Measurements from ENCODE around the gene ILDR2. TPM values are rescaled to one million over a fixed set of nuclear protein-coding genes. Genes with fewer than 3 reads are reported as not detected.

The ILDR2 gene
- total RNA-seq, 1 experiment from 2014 or later, result not detected

DNA sequence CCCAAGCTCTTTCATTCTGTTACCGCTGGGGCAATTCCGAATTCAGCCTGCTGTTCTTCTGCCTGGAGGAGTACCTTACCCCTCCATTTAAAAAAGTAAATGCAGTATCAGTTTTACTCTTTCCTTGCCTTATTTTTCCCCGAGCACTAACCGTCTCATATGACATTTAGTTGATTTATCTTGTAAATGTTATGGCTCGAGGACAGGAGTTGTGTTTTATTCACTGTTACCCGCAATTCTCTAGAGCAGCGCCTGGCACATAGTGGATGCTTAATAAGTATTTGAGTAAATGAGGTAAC is 98.9 kb downstream of the ILDR2 start:
- Histone ChIP-seq H3K9me3 (ENCODE audit: low read depth, low read length, poor library complexity, severe bottlenecking) (no peaks in the 10 kb centered on the region), H3K27ac (ENCODE audit: low read depth, low read length, poor library complexity, severe bottlenecking) (peak overlapping the region; percentile 3), H3K36me3 (ENCODE audit: insufficient read depth, low read length, poor library complexity, severe bottlenecking) (no peaks in the 10 kb centered on the region), H3K27me3 (replicated peaks; ENCODE audit: insufficient read depth, low read depth, low read length, poor library complexity) (no peaks in the 10 kb centered on the region), H3K4me1 (ENCODE audit: insufficient read depth, low read length, poor library complexity, severe bottlenecking) (peaks cover 10% of the 10 kb centered on the region), H3K4me3 (ENCODE audit: low read depth, low read length, poor library complexity, severe bottlenecking) (peak overlapping the region; percentile 72)
- DNase-seq (ENCODE audit: low spot score), result no peak
- no peak for TF ChIP-seq EZH2 (IDR thresholded peaks at IDR 0.05; ENCODE audit: borderline replicate concordance, low read depth, low read length, poor library complexity, severe bottlenecking)
- TF ChIP-seq, protein P1, sequence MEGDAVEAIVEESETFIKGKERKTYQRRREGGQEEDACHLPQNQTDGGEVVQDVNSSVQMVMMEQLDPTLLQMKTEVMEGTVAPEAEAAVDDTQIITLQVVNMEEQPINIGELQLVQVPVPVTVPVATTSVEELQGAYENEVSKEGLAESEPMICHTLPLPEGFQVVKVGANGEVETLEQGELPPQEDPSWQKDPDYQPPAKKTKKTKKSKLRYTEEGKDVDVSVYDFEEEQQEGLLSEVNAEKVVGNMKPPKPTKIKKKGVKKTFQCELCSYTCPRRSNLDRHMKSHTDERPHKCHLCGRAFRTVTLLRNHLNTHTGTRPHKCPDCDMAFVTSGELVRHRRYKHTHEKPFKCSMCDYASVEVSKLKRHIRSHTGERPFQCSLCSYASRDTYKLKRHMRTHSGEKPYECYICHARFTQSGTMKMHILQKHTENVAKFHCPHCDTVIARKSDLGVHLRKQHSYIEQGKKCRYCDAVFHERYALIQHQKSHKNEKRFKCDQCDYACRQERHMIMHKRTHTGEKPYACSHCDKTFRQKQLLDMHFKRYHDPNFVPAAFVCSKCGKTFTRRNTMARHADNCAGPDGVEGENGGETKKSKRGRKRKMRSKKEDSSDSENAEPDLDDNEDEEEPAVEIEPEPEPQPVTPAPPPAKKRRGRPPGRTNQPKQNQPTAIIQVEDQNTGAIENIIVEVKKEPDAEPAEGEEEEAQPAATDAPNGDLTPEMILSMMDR (conservative IDR thresholded peaks at IDR 0.05; ENCODE audit: low read depth, low read length), result peak; percentile 31; the same call in 1 of the 2 replicates
- BruUV-seq (replicated peaks), result no TSS peak
- ChIA-PET POLR2A (ENCODE audit: low non-redundant PET) (interaction anchor here (0.7 kb wide), 1 partner anchor 711 kb away, joined by 5 read pairs; no protein-coding TSS in a partner anchor), CTCF (interaction anchor here (0.6 kb wide), 1 partner anchor 344 kb away, joined by 6 read pairs; no protein-coding TSS in a partner anchor)
- intact Hi-C loops (cut with micrococcal nuclease; ENCODE audit: unreplicated experiment), result no loop called here

DNA sequence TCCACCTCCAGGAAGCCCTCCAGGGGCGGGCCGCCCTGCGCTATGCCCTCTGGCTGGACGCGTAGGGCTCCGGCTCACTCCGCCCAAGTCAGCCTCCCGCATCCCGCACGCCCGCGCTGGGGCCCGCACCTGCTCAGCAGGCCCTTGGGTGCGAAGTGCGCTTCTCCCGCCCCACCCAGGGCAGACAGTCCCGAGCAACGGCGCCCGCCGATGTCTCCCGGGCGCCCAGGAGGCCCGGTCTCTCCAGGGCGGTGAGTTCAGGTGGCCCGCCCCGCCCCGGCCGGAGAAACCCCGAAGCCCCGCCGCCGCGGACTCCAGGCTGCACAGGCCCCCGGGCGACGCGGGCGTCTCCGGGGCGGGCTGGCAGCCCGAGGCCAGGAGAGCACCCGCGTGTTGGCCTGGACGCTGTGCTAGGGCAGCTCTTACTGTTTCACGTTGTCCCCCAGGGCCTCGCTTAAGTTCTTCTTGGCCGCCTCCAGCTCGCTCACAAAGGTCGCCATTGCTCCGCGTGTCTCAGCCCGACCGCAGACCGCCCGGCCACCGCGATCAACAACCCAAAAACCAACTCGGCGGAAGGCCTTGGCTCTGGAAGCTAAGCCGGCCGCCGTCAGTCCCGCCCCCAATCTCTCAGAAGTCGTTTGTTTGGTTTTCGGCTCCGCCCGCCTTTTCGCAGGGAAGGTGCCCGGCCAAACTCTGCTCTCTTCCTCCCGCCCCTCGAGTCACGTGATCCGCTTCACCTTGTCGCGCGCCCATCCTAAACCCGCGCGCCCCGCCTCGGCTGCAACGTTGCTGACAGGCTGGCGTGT is 99.4 kb downstream of the ILDR2 start, which contains the start of gene TADA1:
Gene TADA1, minus strand, starts transcription at position 531 of the 806 bp plus-strand sequence. Its CDS starts 31 bp downstream, at position 500.
- H3K36me3 ChIP-seq (ENCODE audit: insufficient read depth, low read length, poor library complexity, severe bottlenecking), result no peaks in the 10 kb centered on the region
- no TSS peak for BruUV-seq (replicated peaks)
- intact Hi-C loops (cut with micrococcal nuclease; ENCODE audit: unreplicated experiment), result no loop called here
- peak within 1 kb of the TSS; percentile 88 for H3K27ac ChIP-seq (ENCODE audit: low read depth, low read length, poor library complexity, severe bottlenecking)
- no peaks in the 10 kb centered on the region for H3K9me3 ChIP-seq (ENCODE audit: low read depth, low read length, poor library complexity, severe bottlenecking)
- ChIA-PET CTCF (interaction anchor here (0.6 kb wide), 2 partner anchors 34 to 344 kb away, joined by 3 to 6 read pairs; no protein-coding TSS in a partner anchor), POLR2A (ENCODE audit: low non-redundant PET) (interaction anchor here (0.6 to 0.7 kb wide), 2 partner anchors 712 to 1844 kb away, joined by 3 to 5 read pairs; no protein-coding TSS in a partner anchor)
- DNase-seq (ENCODE audit: low spot score), result peak; percentile 100
- peaks cover 10% of the 10 kb centered on the region for H3K4me1 ChIP-seq (ENCODE audit: insufficient read depth, low read length, poor library complexity, severe bottlenecking)
- TF ChIP-seq EZH2 (IDR thresholded peaks at IDR 0.05; ENCODE audit: borderline replicate concordance, low read depth, low read length, poor library complexity, severe bottlenecking), result no peak
- H3K27me3 ChIP-seq (replicated peaks; ENCODE audit: insufficient read depth, low read depth, low read length, poor library complexity), result no peaks in the 10 kb centered on the region
- peak within 1 kb of the TSS; percentile 72 for H3K4me3 ChIP-seq (ENCODE audit: low read depth, low read length, poor library complexity, severe bottlenecking)

DNA sequence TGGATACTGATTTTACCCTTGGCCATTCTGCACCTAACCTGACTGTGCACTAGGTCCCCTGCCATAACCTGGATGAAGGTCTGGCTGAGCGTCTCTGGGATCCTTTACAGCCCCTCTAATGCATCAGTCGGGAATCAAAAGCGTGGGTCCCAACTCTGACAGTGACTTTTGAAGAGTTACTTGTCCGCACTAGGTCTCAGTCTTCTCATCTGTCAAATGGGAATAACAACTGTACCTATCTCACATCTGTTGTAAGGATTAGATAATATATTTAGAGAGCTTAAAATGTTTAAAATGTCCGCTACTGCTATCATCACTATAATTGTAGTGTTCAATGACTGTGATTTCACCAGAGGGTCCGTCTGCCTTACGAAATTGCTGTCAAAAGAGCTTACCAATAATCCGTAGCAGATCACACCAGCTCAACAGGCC is 100.0 kb downstream of the ILDR2 start:
- POLR2A ChIA-PET (ENCODE audit: low non-redundant PET), result interaction anchor here (0.6 kb wide), 1 partner anchor 1843 kb away, joined by 3 read pairs; no protein-coding TSS in a partner anchor
- TF ChIP-seq EZH2 (IDR thresholded peaks at IDR 0.05; ENCODE audit: borderline replicate concordance, low read depth, low read length, poor library complexity, severe bottlenecking), result no peak
- TF ChIP-seq, protein P1 (conservative IDR thresholded peaks at IDR 0.05; ENCODE audit: low read depth, low read length), result no peak
- Histone ChIP-seq H3K4me1 (ENCODE audit: insufficient read depth, low read length, poor library complexity, severe bottlenecking) (peaks cover 10% of the 10 kb centered on the region), H3K4me3 (ENCODE audit: low read depth, low read length, poor library complexity, severe bottlenecking) (peak overlapping the region; percentile 72), H3K27ac (ENCODE audit: low read depth, low read length, poor library complexity, severe bottlenecking) (peak overlapping the region; percentile 88), H3K27me3 (replicated peaks; ENCODE audit: insufficient read depth, low read depth, low read length, poor library complexity) (no peaks in the 10 kb centered on the region), H3K9me3 (ENCODE audit: low read depth, low read length, poor library complexity, severe bottlenecking) (no peaks in the 10 kb centered on the region), H3K36me3 (ENCODE audit: insufficient read depth, low read length, poor library complexity, severe bottlenecking) (no peaks in the 10 kb centered on the region)
- intact Hi-C loops (cut with micrococcal nuclease; ENCODE audit: unreplicated experiment), result no loop called here
- BruUV-seq (replicated peaks), result no TSS peak
- CTCF ChIA-PET, result interaction anchor here (0.6 kb wide), 1 partner anchor 35 kb away, joined by 3 read pairs; no protein-coding TSS in a partner anchor
- DNase-seq (ENCODE audit: low spot score), result no peak

Measured in A673 (cell line).